Measurements from ENCODE around the gene LRRC30.

DNA sequence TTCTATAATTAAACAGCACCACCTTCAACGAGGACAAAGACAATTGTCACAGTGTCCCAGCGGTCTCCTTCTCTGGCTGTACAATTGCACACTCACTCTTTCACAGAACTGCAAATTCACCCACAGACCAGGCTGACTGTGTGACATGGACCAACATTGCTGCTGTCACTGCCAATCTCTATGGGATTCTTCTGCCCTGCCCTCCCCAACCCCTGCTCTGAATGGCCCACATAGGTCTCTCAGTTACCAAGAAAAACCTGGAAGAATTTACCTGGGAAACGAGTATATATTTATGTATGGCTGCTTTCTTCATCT, 26.5 kb downstream of the LRRC30 start:
- TF ChIP-seq EP300 (IDR thresholded peaks at IDR 0.05) (no peak), CTCF (IDR thresholded peaks at IDR 0.05) (no peak), POLR2A (IDR thresholded peaks at IDR 0.05) (no peak), POLR2AphosphoS5 (IDR thresholded peaks at IDR 0.05) (no peak)

Measured in suprapubic skin (tissue), 4 donors.